Measurements from ENCODE around the gene CRTC3.
"Not testable (repeated sequence)": the region's sequence is repeated elsewhere in the genome, so short reads cannot be mapped to it uniquely, and the experiment has no call there.

Gene CRTC3

GRCh38 chr15:90500171-90500570, 29.6 kb upstream of the CRTC3 start:
- no peak overlapping the region for H3K4me3 ChIP-seq (ENCODE audit: insufficient read length, low read depth)
- TF ChIP-seq SUZ12 (IDR thresholded peaks at IDR 0.05; ENCODE audit: extremely low read depth, insufficient read depth, insufficient read length) (no peak), ZNF274 (IDR thresholded peaks at IDR 0.05; ENCODE audit: low read depth, low read length) (no peak)
- no peak overlapping the region for H3K9ac ChIP-seq (ENCODE audit: insufficient read length, low read depth)
- no peaks in the 10 kb centered on the region for H3K27me3 ChIP-seq (ENCODE audit: insufficient read depth, insufficient read length)
- no peaks in the 10 kb centered on the region for H3K4me1 ChIP-seq (ENCODE audit: insufficient read depth, insufficient read length)
- H3K9me3 ChIP-seq (ENCODE audit: insufficient read depth, low read length): no peaks in the 10 kb centered on the region
- peaks cover 62% of the 10 kb centered on the region for H3K36me3 ChIP-seq (ENCODE audit: insufficient read depth, insufficient read length, low read length)
- DNase-seq (ENCODE audit: low read depth, low spot score): no peak

GRCh38 chr15:90501898-90502297, 27.8 kb upstream of the CRTC3 start:
- no peaks in the 10 kb centered on the region for H3K4me1 ChIP-seq (ENCODE audit: insufficient read depth, insufficient read length)
- H3K9me3 ChIP-seq (ENCODE audit: insufficient read depth, low read length): no peaks in the 10 kb centered on the region
- peaks cover 56% of the 10 kb centered on the region for H3K36me3 ChIP-seq (ENCODE audit: insufficient read depth, insufficient read length, low read length)
- TF ChIP-seq ZNF274 (IDR thresholded peaks at IDR 0.05; ENCODE audit: low read depth, low read length) (no peak), SUZ12 (IDR thresholded peaks at IDR 0.05; ENCODE audit: extremely low read depth, insufficient read depth, insufficient read length) (no peak), YY1 (IDR thresholded peaks at IDR 0.05; ENCODE audit: insufficient read depth, insufficient read length) (no peak)
- DNase-seq (ENCODE audit: low read depth, low spot score): no peak
- no peak overlapping the region for H3K4me3 ChIP-seq (ENCODE audit: insufficient read length, low read depth)
- H3K27me3 ChIP-seq (ENCODE audit: insufficient read depth, insufficient read length): no peaks in the 10 kb centered on the region
- H3K9ac ChIP-seq (ENCODE audit: insufficient read length, low read depth): no peak overlapping the region

DNA sequence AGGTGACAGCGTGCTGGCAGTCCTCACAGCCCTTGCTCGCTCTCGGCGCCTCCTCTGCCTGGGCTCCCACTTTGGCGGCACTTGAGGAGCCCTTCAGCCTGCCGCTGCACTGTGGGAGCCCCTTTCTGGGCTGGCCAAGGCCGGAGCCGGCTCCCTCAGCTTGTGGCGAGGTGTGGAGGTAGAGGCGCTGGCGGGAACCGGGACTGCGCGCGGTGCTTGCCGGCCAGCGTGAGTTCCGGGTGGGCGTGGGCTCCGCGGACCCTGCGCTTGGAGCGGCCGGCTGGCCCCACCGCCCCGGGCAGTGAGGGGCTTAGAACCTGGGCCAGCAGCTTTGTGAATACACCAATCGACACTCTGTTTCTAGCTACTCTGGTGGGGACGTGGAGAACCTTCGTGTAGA, 18.9 kb upstream of the CRTC3 start:
- H3K4me3 ChIP-seq (ENCODE audit: insufficient read length, low read depth); DNase-seq (ENCODE audit: low read depth, low spot score); H3K9ac ChIP-seq (ENCODE audit: insufficient read length, low read depth); H3K4me1 ChIP-seq (ENCODE audit: insufficient read depth, insufficient read length); H3K27me3 ChIP-seq (ENCODE audit: insufficient read depth, insufficient read length); H3K36me3 ChIP-seq (ENCODE audit: insufficient read depth, insufficient read length, low read length): not testable (repeated sequence)
- H3K9me3 ChIP-seq (ENCODE audit: insufficient read depth, low read length): peaks cover 24% of the 10 kb centered on the region; the same call in 1 of the 2 replicates

- peaks cover 24% of the 10 kb centered on the region; the same call in 1 of the 2 replicates for H3K9me3 ChIP-seq (ENCODE audit: insufficient read depth, low read length)
- not testable (repeated sequence) for H3K4me3 ChIP-seq (ENCODE audit: insufficient read length, low read depth); H3K27me3 ChIP-seq (ENCODE audit: insufficient read depth, insufficient read length); H3K9ac ChIP-seq (ENCODE audit: insufficient read length, low read depth); H3K4me1 ChIP-seq (ENCODE audit: insufficient read depth, insufficient read length); DNase-seq (ENCODE audit: low read depth, low spot score); H3K36me3 ChIP-seq (ENCODE audit: insufficient read depth, insufficient read length, low read length)
These were observed 18.5 kb upstream of the CRTC3 start for GRCh38 chr15:90511211-90511618.

DNA sequence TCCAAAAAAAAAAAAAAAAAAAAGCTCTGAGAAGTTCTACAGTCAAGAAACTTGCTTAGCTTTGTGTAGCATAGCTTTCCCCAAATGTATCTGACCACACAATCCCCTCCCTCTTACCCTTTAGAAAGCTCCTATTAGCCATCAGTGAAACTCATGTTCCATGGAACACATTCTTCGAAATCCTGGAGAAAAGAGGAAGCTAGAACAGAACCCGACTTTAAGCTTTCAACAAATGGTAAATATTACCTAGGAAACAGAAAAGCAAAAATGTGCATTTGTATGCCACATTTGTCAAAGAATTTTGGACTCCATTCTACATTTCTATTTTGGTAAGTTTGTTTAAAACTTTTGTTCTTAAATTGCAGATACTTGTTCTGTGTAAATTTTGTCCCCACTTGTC, 17.4 kb upstream of the CRTC3 start:
- H3K4me3 ChIP-seq (ENCODE audit: insufficient read length, low read depth): no peak overlapping the region
- no peaks in the 10 kb centered on the region for H3K4me1 ChIP-seq (ENCODE audit: insufficient read depth, insufficient read length)
- H3K36me3 ChIP-seq (ENCODE audit: insufficient read depth, insufficient read length, low read length): no peaks in the 10 kb centered on the region
- H3K27me3 ChIP-seq (ENCODE audit: insufficient read depth, insufficient read length): no peaks in the 10 kb centered on the region
- DNase-seq (ENCODE audit: low read depth, low spot score): no peak
- no peak for TF ChIP-seq SUZ12 (IDR thresholded peaks at IDR 0.05; ENCODE audit: extremely low read depth, insufficient read depth, insufficient read length)
- TF ChIP-seq ZNF274 (IDR thresholded peaks at IDR 0.05; ENCODE audit: low read depth, low read length): no peak
- TF ChIP-seq YY1 (IDR thresholded peaks at IDR 0.05; ENCODE audit: insufficient read depth, insufficient read length): no peak
- H3K9me3 ChIP-seq (ENCODE audit: insufficient read depth, low read length): peaks cover 24% of the 10 kb centered on the region; the same call in 1 of the 2 replicates
- H3K9ac ChIP-seq (ENCODE audit: insufficient read length, low read depth): no peak overlapping the region

- DNase-seq (ENCODE audit: low read depth, low spot score): no peak
- Histone ChIP-seq H3K4me3 (ENCODE audit: insufficient read length, low read depth) (no peak overlapping the region), H3K27me3 (ENCODE audit: insufficient read depth, insufficient read length) (no peaks in the 10 kb centered on the region), H3K36me3 (ENCODE audit: insufficient read depth, insufficient read length, low read length) (no peaks in the 10 kb centered on the region), H3K9ac (ENCODE audit: insufficient read length, low read depth) (no peak overlapping the region), H3K9me3 (ENCODE audit: insufficient read depth, low read length) (peaks cover 24% of the 10 kb centered on the region; the same call in 1 of the 2 replicates), H3K4me1 (ENCODE audit: insufficient read depth, insufficient read length) (no peaks in the 10 kb centered on the region)
- TF ChIP-seq YY1 (IDR thresholded peaks at IDR 0.05; ENCODE audit: insufficient read depth, insufficient read length): no peak
- no peak for TF ChIP-seq SUZ12 (IDR thresholded peaks at IDR 0.05; ENCODE audit: extremely low read depth, insufficient read depth, insufficient read length)
- no peak for TF ChIP-seq ZNF274 (IDR thresholded peaks at IDR 0.05; ENCODE audit: low read depth, low read length)
These were observed 16.7 kb upstream of the CRTC3 start for GRCh38 chr15:90512981-90513380.

GRCh38 chr15:90513448-90513847, 16.3 kb upstream of the CRTC3 start:
- no peaks in the 10 kb centered on the region for H3K36me3 ChIP-seq (ENCODE audit: insufficient read depth, insufficient read length, low read length)
- no peak for TF ChIP-seq ZNF274 (IDR thresholded peaks at IDR 0.05; ENCODE audit: low read depth, low read length)
- TF ChIP-seq SUZ12 (IDR thresholded peaks at IDR 0.05; ENCODE audit: extremely low read depth, insufficient read depth, insufficient read length): no peak
- H3K4me3 ChIP-seq (ENCODE audit: insufficient read length, low read depth): no peak overlapping the region
- peaks cover 24% of the 10 kb centered on the region; the same call in 1 of the 2 replicates for H3K9me3 ChIP-seq (ENCODE audit: insufficient read depth, low read length)
- no peak for DNase-seq (ENCODE audit: low read depth, low spot score)
- H3K9ac ChIP-seq (ENCODE audit: insufficient read length, low read depth): no peak overlapping the region
- H3K4me1 ChIP-seq (ENCODE audit: insufficient read depth, insufficient read length): no peaks in the 10 kb centered on the region
- no peaks in the 10 kb centered on the region for H3K27me3 ChIP-seq (ENCODE audit: insufficient read depth, insufficient read length)

GRCh38 chr15:90513893-90514292, 15.8 kb upstream of the CRTC3 start:
- not testable (repeated sequence) for DNase-seq (ENCODE audit: low read depth, low spot score); H3K9ac ChIP-seq (ENCODE audit: insufficient read length, low read depth); H3K4me3 ChIP-seq (ENCODE audit: insufficient read length, low read depth); H3K36me3 ChIP-seq (ENCODE audit: insufficient read depth, insufficient read length, low read length); H3K4me1 ChIP-seq (ENCODE audit: insufficient read depth, insufficient read length); H3K27me3 ChIP-seq (ENCODE audit: insufficient read depth, insufficient read length)
- H3K9me3 ChIP-seq (ENCODE audit: insufficient read depth, low read length): peaks cover 24% of the 10 kb centered on the region; the same call in 1 of the 2 replicates

All from NT2/D1 (cell line).